ENCODE data around the gene PIGL.
"Not testable (repeated sequence)": the region's sequence is repeated elsewhere in the genome, so short reads cannot be mapped to it uniquely, and the experiment has no call there.

DNA sequence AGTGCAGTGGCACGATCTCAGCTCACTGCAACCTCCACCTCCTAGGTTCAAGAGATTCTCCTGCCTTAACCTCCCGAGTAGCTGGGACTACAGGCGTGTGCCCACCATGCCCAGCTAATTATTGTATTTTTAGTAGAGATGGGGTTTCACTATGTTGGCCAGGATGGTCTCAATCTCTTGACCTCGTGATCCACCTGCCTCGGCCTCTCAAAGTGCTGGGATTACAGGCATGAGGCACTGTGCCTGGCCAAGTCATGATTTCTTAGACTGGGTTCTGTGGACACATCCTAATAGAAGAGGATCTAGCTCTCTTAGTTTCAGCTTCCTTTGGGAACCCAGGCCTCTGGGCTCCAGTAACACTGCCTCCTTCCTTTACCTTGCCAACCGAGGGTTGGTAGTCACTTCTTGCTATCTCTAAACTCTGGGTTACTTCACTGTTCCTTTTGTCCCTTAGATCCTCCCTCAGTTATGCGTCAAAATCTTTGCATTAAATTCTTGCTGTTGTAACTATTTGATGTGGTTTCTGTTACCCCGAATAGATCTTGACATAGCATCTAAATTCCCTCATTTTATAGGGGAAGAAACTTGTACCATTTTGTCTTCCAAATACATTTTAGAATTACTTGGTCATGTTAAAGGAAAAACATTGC lies 13.0 kb downstream of the PIGL start:
- not testable (repeated sequence) for TF ChIP-seq RAD21 (IDR thresholded peaks at IDR 0.05; ENCODE audit: low read length); CTCF (conservative IDR thresholded peaks at IDR 0.05; ENCODE audit: low read depth, low read length); BHLHE40 (IDR thresholded peaks at IDR 0.05; ENCODE audit: low read depth, low read length); POLR2A (IDR thresholded peaks at IDR 0.05; ENCODE audit: low read depth, low read length); MXI1 (IDR thresholded peaks at IDR 0.05; ENCODE audit: borderline replicate concordance, low read depth, low read length); CEBPB (IDR thresholded peaks at IDR 0.05; ENCODE audit: low read depth, low read length); RCOR1 (IDR thresholded peaks at IDR 0.05; ENCODE audit: insufficient replicate concordance, low read length)
